ENCODE measurements around the gene KIR2DL1.

- TF ChIP-seq CTCF (IDR thresholded peaks at IDR 0.05) = no peak
- no peak for TF ChIP-seq POLR2A (IDR thresholded peaks at IDR 0.05)
Observed at GRCh38 chr19:54791476-54791875, 21.9 kb downstream of the KIR2DL1 start.
